NCI-H526 treated with DMSO at 0.1 percent for 48 hours (cell line): ENCODE data around the gene CTNNBL1.
A peak's percentile ranks its signal among the peaks of the same experiment; 100 is the strongest.

Source experiments
- DNase-seq: peaks from one replicate; lab custom pipeline; 2025; lab: John Stamatoyannopoulos, UW

Gene CTNNBL1

DNA sequence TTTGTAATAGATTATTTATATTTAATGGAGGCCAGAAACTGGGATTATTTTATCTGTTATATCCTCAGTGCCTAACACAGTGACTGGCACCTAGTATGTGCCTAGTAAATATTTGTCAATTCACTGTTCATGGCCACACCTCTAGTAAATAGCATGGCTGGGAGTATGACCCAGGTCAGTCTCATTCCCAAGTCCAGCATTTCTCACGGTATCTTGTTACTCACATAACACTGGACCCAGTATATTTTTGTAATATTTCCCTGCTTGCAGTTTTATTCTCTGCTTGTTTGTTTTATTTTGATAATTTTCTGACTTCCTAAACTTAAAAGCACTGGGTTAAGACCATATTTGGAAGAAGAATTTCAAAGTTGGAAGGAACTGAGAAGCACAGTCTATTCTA lies 47.7 kb downstream of the CTNNBL1 start:
- no peak for DNase-seq

DNA sequence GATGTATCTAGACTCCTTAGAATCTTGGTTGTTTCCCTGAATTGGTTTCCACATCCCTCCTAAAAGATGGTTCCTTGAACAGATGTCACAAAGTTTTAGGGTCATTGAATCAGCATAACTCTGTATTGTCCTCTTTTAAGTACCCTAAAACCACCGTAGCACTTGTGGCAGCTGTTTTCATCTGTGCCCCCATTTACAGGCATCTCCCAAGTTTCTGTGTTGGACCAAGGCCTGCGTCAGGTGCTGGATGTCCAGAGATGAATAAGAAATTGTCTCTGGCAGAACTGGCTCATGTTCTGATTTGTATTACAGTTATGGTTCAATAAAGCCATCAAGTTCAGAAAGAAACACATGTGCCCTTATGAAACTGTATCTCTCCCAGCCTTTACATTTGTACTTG lies 48.3 kb downstream of the CTNNBL1 start:
- DNase-seq = no peak

DNA sequence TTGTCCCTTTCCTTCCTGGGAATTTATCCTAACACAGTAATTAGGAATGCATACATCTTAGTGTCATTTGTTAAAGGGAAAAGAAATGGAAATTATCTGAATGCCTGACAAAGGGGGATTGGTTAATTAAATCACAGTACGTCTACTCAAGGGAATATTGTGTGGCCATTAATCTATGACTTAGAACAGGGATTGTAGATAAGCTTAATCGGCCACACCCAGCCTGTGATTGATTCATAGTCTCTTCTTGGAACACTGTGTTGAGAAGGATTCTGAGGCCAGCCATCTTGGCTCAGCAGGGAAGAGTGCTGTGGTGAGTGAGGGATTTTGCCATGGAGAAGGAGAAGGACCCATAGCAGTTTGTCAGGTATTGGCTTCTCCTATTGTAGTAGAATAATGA lies 50.5 kb downstream of the CTNNBL1 start:
- DNase-seq = no peak

DNA sequence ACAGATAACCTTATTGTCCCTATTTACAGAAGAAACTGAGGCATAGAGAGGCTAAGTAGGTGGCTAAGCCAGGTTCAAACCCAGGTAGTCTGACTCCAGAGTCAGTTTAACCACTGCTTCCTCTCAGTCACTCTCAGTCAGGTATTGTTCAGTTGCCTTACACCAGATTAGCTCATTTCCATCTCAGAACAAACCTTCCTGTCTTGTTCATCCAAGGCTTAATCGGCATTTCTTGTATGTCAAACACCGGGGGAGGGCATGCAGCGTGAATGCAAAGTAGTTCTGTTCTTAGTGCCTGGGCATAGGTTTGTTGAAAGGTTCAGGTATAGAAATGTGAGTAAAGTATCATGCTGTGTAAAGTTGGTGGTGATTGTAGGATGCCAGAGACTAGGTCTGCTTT lies 51.7 kb downstream of the CTNNBL1 start:
- peak; percentile 24 for DNase-seq

DNA sequence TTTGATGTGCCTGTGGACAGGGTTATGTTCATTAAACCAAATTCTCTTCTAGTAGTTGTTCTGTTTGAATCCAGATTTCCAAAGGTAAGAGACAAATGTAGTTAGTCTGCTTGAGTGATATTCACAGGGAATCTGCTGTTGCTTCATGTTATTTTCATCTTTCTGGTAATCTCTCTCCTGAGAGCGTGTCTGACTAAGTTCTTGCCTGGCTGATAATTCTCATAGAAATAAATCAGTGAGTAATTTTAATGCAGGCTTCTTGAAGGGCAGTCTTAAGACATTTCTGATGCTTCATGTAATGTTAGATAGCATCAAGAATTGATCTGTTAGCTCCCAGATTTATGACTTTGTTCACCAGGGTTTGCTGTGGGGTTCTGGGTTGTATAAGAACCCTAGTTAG lies 54.2 kb downstream of the CTNNBL1 start:
- no peak for DNase-seq

DNA sequence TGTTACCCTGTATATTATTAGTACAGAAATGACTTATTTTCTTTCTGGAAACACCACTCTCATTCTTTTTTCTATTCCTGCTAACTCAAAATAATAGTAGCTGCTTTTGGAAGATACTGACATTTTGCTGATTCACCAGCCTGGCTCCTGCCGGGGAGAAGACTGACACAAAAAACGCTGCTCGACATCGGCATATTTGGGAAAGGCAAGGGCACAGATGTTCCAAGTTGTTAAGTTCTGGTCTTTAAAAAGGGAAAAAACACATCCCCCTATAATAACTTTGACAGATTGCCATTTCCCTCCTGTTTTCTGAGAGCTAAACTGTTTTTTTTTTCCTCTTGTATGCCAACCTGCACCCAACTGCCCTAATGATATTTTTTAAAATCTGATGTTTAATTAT lies 55.4 kb downstream of the CTNNBL1 start:
- no peak for DNase-seq

DNA sequence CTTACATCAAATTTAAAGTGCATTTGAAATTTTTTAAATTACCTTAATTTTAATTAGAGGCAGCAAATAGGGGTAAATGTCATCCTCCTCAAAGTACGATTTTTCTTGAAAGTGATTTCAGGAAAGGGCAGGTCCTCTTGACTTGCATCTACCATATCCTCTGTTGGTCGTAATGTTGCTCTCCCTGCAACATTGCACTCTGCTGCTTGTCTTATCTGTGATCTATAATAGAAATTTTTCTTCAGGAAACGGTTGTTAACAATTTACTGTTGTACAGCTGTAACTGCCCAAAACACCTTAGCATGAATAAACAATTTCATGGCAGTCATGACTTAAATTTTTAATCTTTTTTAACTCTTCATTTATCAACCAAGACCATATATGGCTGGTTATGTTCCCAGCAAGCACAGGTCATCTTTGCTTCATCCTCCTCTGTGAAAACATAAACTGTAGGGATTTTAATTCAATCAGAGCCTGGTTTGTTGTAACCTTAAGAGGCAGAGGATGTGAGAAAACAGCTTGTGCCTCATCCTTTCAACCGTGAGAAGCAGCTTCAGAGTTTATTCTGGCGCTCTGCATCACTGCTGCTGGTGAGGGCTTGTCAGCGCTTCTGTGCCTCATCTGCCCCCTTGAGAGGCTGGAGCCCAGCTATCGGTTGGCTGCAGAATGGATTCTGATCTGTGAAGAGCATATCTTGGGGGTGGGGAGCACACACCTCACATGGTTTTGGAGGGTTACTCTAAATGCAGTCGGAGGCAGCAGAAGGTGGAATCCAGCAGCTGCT lies 56.0 kb downstream of the CTNNBL1 start:
- no peak for DNase-seq

DNA sequence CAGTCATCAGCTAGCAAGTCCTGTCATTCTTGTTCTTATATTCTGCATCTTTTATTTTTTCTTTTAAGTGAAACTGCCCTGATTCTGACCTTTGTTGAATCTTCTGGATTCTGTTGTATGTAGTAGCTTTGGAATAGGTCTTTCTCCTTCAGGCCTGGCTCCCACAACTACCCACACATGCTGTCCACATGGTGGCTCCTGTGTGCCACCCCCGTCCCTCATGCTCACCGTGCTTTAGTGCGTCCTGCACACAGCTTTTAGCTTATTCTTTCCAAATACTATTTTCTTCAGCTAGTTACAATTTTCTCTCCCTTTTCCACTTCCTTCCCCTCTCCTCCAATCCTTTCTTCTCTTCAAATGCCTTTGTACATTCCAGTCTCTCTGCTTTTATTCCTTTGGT lies 61.8 kb downstream of the CTNNBL1 start:
- DNase-seq = no peak

DNA sequence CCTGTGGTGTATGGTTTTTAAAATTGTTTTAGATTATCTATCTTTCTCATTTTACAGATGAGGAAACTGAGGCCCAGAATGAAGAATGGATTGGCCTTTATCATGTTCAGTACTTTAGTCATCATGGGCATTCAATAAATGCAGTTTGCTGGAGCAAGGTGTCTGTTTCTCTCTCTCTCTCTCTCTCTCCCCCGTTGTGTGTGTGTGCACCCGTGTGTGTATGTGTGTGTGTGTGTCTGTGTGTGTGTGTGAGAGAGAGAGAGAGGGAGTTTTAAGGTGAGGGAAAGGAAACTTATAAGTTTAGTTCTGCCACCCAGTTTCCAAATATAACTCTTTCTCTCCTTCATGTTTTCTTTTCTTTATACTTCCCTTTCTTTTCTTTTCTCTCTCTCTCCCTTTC lies 62.4 kb downstream of the CTNNBL1 start:
- DNase-seq = no peak

DNA sequence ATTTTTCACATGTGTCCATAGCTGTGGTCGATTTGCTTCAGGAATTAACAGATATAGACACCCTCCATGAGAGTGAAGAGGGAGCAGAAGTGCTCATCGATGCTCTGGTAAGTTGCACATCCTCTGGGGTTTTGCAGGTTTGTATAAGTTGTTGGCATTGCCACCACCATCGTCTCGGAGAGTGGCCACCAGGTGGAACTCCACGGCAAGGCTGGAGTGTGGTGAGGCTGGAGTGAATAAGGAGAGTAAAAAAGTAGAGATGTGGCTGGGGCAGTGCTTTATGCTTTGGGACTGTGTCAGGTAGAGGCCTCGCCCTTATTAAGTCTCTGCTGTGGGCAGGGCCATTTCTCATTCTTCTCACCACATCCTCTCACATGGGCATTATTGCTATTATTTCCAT lies 63.7 kb downstream of the CTNNBL1 start:
- DNase-seq = no peak

DNA sequence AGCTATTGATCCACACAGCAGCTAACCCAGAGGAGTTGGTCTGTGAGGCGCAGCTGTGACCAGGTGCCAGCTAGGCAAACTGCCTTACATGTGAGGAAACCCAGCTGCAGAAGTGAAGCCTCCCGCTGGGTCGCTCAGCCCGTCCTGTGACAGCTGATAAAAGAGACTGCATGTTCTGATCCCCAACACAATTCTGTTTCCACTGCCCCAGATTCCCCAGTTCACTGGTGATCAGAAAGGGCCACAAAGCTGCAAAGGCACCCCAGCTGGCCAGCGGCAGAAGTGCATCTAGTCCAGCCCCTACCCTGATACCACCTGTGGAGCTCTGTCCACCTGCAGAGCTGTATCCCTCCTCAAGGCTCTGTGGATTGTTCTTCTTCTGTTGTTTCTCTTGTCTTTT lies 64.5 kb downstream of the CTNNBL1 start:
- no peak for DNase-seq

DNA sequence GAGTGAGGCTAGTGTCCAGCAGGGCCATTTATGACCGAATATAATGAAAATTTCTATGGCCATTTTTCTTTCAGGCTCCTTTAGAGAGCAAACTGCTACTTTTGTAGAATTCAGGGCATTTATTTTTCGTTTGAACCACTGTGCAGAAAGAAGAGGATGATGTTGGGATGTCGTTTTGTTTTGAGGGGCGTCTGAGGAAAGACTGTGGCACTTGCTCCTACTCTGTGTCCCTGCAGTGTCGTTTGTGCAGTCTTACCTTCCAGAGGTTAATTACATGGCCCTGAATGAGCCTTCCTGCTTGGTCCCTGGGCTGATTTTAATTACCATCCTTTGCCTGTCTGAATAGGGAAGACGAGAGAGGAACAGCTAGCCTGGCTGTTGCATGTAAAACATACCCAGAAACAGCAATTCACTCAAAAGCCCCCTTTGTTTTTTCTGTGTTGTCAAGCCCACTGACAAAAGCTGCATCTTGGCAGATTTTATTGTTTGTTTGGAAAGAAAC lies 65.3 kb downstream of the CTNNBL1 start:
- DNase-seq = no peak

DNA sequence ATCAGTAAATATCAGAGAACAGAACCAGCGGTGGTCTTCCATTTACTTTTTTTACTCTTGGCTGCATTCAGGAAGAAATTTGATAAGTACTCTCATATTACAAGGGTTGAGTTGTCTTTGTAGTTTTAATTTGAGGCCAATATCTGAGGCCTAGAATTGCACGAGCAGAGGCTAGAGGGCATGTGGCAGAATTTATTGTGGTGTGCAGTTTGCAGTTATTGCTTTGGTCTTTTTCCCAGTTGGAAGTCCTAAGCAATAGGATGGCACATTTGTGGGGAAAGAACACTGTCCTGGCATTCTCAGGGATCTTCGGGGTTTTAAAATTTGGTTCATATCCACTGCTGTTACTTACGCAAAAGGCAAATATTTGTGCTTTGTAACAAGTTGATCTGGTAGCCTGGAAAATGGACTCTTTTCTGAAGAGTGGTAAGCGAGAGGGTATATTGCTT lies 66.0 kb downstream of the CTNNBL1 start:
- no peak for DNase-seq

DNA sequence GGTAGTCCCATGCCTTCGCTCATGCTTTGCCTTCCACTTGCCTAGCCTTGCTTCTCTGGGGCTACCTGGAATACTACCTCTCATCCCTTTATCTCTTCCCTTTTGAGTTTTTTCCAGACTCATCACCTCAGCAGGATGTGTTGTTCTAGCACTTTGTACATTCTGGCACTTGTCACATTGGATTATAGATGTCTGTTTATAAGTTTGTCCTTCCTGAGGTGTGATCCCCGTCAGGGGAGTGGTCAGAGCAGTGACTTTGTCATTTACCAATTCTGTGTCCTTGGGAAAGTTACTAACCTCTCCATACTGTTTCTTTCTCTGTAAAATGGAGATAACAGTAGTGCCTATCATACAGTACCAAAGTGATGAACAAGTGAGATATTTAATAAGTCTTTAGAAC lies 66.5 kb downstream of the CTNNBL1 start:
- DNase-seq = no peak

DNA sequence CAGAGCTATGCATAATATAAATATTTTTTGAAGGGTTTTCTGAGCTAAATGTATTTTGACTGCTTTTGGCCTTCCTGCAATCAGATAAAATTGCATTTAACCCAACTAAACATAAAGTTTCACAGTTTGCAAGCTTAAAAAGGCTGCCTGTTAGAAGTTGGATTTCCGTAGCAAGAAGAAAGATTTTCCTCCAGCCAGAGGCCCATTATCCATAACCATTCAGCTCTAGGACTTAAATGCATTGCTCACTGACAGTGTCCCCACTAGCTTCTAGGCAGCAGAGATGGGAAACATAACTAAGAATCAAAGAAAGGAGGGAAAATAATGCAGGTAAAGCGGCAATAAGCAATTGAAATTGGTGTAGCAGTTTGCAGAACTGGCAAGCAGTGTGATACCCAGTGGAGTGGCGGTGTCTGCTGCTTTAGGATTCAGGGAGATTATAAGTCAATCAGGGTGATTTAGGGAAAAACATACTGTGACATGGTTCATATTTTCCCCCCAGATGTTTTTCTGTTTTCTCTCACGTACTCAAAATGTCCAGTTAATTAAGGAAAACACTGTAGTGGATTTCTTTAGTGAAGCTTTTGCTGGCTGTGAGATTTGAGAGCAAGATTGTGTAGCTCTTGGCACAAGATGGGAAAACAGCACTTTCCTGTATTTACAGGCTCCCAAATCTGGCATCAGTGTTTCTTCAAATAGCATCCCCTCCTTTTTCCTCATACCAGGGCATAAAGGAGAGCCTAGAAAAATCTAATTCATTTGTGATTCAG lies 69.1 kb downstream of the CTNNBL1 start:
- DNase-seq = no peak

DNA sequence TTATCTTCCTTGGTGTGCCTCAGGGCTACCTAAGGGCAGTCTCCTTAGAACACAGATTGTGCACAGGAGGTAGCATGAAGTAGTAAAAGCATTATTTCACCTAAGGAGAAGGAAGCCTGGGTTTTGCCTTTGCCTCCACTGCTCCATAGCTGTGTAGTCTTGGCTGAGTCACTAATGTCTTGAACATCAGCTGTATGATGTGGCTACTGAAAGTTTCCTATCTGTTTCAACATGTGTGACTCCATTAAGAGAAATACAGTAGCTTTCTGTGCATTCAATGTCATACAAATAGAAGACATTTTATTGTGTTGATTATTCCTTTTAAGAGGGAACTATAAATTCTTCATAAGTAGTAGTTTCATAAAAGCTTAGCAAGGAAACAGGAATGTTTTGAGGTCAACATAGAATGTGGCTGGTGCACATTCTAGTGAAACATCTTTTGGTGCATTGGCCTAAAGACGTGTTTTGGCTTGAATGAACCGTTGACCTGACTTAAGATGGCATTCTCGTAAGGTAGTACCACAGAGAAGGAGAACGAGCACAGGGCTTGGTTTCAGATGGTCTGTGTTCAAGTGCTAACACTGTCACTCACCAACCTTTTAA lies 70.6 kb downstream of the CTNNBL1 start:
- DNase-seq = no peak

DNA sequence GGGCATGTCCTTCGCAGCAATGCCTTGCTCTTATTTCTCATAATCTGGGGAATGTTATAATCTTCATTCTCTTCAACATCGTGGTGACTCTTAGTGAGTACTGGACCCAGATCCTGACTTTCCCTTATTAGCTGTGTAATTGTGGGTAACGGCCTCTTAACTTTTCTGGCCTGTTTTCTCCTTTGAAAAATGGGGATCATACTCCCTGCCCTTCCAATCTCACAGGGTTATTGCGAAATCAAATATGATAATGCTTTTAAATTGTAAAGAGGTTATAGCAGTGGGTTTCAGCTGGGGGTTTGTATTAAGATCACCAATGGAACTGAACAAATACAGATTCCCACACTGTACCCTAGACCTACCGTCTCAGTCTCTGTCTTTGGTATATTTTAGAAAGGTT lies 77.1 kb downstream of the CTNNBL1 start:
- no peak for DNase-seq

DNA sequence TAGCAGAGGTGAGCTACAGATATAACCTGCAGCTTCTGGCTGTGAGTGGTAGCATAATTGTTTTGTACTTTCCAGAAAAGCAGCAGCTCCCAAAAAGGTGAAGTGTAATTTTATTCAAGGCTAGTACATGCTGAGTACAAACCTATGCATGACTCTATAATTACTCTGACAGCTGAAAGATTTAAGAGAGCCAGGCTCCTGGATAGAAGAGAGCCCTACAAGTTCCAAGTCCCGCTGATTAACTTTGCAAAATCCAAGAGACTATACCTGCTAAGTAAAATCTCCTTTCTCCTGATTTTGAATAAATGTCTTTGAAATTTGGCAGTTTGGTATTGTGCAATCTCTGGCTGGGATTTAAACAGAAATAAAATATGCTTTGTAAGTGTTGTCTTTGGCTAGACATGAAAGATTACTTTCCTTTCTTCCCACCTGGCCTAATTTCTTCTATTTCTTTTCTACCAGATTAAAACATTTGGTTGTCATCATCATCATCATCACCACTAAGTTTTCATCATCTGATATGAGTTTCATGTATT lies 79.5 kb downstream of the CTNNBL1 start:
- DNase-seq = no peak

DNA sequence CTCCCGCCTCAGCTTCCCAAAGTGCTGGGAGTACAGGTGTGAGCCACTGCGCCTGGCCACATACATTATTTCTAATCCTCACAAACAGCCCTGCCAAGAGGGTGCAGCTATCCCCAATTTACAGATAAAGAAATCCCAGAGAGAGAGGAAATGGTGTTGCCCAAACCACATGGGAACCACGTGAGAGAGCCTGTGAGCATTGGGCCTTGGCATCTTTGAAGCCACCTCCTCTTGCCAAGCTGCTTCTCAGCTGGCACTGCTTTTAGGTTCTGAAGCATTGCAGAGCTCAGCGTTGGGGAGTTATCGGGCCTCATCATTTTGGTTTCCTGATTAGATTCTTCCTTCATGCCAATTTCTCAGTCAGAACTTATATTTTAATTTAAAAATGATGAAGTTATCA lies 80.3 kb downstream of the CTNNBL1 start:
- DNase-seq = no peak

DNA sequence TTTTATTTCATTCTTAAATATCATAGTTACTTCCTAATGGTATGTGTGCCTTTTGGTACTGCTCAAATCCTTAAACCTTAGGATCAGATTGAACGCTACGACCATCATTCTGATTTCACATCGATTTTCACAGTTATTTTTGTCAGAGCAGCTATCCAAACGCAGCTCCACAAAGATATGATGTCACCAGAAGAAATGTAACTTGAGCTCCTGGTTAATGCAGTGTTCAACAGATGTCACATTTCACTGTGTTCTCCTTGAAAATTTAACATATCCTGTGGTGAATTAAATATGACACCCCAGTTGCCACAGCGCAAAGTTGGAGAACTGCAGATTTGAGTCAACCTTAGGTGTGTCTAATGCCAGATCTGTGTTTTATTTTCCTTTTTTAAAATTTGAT lies 81.4 kb downstream of the CTNNBL1 start:
- DNase-seq = no peak

DNA sequence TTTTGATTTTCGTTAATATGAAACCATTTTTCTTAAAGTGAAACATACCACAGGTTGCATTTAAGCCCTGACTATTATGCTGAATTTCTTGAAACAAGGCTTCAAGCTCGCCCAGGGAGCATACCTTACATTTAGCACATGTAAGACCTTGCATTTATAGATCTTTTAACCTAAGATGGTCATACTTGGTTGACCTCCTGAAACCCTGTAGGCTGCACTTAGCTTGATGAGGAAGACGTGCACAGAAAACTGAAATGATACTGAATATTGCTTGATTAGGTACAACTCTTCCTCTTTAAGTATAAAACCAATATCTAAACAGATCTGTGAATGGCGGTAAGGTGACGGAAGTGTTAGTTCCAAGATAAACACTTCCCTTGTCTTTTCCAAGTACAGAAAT lies 82.2 kb downstream of the CTNNBL1 start:
- DNase-seq = no peak

DNA sequence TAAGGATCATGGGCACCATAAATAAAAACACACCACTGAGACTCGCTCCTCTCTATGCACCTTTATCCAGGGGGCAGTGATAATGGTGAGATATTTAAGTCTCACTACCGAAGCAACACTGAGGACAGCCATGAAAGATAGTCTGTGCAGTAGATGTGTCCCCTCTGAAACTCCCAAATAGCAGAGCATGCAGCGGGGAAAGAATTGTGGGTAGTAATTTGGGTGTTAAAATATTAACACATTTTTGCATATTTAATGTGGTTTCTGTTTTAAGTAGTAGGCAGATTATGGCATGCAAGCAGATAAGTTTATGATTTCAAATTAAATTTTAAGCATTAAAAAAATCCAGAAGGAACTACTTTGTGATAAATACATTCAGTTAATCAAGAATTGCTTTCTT lies 82.7 kb downstream of the CTNNBL1 start:
- no peak for DNase-seq
